CD4-positive, alpha-beta T cell treated with Interferon gamma for 1 hour (primary cell): ENCODE data around the gene SPTBN5.
A peak's percentile ranks its signal among the peaks of the same experiment; 100 is the strongest.

ENCODE experiments used
- DNase-seq: peaks from one replicate; pipeline ENCODE4 v3.0.0-alpha.2; 2020

Gene SPTBN5

DNA sequence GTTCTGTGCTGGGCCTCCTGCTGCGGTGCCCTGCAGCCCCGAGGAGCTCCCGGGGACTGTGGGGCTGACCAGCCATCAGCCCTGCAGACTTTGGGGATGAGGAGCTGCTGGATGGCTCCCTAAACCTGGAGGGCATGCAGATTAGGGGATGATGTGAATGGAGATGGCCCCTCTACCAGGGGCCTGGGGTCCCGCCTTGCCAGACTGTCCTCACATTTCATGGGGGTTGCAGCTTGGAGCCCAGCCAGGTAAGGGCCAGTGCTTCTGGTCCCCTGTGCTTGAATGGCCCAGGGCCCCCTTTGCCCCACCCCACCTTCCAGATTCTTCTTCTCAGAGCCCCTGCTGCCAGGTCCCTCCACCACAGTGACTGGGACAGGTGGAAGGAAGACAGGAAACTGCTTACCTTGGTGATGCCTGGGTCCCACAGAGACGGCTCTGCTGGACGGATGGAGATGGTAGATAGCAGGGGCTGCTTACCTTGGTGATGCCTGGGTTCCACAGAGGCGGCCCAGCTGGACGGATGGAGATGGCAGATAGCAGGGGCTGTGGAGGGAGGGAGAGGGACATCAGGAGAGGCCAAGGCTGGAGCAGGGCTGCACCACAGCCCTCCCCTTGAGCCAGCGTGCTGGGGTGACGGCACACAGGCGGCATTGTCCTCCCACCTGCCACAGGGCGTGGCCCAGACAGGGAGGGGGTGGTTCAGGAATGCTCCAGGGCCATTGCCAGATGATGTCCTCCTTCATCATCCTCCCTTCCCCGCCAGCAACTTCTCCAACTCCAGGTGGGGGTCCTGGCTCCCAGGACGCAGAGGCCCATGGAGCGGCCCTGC is at the start of gene SPTBN5:
Gene SPTBN5, minus strand, starts transcription at position 632 of the 829 bp plus-strand sequence. Its CDS starts 556 bp downstream, at position 76.
- no peak for DNase-seq

DNA sequence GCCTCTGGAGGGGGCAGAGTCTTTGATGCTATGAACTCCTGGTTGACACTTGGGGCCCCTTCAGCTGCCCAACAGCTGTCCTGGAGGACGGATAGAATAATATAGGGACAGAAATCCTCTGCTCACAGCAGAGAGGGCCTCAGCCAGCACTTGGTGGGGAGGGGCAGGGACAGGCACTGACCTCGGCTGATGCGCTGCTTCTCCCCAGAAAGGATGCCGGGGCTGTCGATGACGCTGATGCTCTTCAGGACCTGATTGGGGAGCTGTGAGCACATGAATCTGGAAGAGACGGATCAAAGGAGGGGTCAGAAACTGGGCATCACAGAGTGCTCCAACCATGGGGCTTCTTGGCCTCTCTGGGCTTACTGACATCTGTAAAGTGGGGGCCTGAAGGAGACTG is 49.0 kb upstream of the SPTBN5 start:
- no peak for DNase-seq

DNA sequence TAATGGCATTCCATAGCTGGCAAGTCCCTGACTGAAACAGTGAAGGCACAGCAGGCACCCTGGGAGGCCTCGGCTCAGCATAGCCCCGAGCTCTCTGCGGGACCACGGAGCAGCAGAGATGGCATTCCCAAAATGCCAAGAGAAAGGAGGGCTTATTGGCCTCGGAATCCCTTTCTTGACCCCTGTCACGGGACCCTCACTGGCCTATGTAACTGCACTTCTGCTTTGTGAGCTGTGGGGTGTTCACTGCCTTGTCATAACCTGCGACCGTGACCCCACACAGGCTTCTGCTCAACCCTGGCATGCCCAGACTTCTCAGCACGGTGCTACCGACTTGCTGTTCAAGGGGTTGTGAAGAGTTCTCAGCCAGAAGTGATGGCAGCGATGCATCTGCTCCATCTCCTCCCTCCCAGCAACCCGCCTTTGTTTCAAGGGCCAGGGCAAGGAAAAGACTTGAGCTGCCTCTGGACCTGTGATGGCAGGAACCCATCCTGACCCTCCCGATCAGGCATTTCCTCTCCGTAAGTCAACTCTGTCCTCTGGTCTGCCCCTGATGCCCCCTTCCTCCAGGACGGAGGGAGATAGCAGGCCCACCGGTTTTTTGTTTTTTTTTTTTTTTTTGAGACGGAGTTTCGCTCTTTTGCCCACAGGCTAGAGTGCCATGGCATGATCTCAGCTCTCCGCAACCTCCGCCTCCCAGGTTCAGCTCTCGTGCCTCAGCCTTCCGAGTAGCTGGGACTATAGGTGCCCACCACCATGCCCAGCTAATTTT is 48.0 kb upstream of the SPTBN5 start:
- no peak for DNase-seq

DNA sequence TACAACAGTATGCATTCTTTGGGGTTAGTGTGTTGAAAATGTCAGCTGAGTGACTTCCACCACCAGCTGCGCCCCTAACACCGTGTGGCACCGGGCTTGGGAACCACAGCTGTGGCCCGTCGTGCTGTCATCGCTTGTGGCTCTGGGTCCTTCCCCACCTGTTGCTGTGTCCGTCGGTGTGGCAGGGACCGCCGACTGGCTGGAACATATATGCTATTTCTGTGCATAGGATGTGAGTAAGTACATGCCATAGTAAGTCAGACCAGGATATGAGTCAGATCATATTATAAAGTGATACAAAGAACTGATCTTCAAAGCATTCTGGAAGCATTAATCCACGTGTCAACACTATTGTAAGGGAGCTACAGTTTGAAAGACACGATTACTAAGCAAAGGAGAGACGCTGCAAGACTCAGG is 46.6 kb upstream of the SPTBN5 start:
- DNase-seq = no peak

DNA sequence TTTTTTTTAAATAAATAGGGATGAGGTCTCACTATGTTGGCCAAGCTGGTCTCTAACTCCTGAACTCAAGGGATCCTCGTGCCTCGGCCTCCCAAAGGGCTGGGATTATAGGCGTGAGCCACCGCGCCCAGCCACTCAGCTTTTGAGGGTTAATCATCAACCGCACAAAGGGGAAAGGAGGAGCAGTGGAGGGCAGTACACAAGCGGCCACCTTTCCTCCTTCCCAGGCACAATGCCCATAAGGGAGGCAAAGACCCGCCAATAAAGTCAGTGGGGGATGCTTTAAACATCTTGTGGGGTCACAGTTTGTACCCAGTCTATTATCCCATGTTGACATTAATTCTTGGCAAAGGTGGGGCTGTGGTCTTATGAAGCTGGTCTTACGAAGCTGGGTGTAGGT is 46.1 kb upstream of the SPTBN5 start:
- DNase-seq = no peak

DNA sequence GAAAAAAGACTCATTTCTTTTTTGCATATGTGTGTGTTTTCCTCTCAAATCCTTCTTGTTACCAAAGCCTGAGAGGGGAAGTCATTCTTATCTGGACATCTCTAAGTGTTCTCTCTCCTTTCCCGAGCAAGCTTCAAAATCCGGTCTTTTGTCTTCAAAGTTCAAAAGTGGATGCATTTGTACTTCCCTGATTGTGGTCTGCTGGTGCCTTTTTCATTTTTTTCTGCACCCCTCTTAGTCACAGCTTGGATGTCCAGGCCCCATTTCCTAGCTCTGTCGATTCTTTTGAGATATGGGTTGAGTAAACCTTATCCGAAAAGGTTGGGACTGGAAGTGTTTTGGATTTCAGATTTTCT is 43.7 kb upstream of the SPTBN5 start:
- DNase-seq = no peak

DNA sequence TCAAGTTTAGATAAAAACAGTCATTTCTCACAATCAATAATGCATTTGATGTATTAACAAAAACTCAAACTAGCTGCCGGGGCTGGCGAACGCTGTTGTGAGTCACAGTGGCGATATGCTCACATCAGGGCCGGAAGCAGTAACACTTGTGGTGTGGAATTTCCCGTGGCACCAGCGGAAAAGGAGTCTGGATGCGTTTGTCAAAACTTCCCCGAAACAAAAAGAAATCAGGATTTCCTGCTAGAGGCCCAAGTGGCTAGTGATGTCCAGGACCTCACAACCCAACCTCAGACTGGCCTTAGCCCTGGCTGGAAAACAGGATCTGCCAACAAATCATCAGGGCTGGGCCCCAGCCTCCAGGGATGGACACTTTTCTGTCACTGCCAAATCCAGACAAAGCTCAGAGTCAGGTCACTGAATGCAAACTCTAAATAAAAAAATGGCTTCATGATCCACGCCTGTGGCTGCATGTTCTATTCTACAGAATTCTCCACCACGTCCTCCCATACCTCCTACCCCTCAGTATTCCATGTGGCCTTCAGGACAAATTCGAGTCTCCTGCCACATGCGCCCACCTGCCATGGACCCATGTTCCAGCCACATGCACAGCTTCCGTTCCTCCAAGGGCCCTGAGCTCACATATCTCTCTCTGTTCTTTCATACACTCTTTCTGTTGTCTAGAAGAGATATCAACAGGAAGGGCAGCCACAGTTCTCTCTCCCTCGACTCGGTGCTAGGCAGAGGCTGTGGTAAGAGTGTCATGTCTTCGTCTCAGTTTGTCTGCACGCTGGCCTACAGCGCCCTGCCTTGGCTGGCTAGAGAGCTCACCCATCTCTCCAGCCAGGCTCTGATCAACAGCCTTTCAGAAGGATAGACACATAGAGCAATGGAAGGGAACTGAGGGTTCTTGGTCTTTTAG is 43.1 kb upstream of the SPTBN5 start:
- DNase-seq = peak; percentile 82

DNA sequence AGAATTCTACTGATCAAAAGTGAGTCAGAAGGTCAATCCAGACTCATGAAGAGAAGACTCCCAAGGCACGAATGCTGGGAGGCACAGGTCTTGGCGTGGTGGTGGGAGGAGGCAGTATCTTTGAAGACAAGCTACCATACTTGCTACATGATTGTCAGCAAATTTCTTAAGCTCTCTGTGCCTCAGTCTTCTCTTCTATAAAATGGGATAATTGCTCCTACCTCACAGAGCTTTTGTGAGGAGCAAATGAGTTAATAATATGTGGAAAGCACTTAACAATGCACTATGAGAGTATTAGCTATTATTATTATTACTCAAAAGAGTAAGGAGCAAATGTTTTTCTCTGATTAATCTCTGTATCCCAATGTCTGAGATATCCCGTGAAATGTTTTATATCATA is 42.3 kb upstream of the SPTBN5 start:
- no peak for DNase-seq

DNA sequence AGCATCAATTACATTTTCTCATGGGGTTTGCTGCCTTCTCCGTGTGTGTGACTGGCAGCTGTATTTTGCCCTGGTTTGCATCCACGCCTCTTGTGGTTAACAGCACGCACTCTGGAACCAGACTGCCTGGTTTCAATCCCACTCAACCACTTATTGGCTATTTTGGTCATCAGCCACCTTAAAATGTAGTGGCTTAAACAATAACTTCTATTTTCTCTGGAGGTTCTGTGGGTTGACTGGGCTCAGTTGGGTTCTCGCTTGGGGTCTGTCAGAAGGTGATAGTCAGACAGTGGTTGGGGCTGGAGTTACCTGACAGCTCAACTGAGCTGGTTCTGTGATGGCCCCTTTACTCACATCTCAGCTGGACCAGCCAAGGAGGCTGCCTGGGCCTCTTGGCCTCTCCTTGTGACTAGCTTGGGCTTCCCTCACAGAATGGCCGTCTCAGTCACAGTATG is 41.7 kb upstream of the SPTBN5 start:
- DNase-seq = peak; percentile 12

DNA sequence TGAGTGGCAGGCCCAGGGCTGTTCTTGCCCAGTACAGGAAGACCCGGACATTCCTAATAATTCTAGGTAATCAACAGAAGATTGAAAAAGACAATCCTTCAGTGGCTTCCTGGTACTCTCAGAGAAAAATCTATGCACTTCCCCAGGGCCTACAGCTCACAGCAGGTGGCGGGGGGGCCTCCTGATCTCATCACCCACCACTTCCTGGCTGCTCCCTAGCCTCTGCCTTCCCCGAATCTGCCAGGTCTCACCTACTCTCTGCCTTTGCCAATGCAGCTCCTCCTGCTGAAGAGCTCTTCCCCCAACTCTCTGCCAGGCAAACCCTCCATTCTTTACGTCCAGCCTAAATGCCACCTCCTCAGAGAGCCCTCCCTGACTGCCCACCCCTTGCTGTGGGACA is 41.0 kb upstream of the SPTBN5 start:
- peak; percentile 73 for DNase-seq

DNA sequence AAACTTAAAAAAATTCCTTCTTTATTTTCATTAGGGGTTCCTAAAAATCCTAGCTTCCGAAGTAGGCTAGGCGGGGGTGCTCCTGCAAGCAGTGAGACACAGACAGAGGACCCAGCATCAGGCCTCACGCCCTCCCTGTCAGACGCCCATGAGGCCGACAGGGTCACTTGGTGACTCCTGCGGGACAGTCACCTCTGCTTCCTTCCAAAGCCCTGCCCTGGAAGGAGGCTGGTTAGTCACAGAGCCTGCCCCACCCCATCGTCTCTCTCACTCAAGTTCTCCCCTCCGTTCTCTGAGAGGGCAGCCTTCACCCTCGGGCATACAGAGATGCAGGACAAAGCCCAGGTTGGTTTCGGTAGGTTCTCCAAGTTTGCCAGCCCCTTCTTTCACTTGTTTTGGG is 39.9 kb upstream of the SPTBN5 start:
- no peak for DNase-seq

DNA sequence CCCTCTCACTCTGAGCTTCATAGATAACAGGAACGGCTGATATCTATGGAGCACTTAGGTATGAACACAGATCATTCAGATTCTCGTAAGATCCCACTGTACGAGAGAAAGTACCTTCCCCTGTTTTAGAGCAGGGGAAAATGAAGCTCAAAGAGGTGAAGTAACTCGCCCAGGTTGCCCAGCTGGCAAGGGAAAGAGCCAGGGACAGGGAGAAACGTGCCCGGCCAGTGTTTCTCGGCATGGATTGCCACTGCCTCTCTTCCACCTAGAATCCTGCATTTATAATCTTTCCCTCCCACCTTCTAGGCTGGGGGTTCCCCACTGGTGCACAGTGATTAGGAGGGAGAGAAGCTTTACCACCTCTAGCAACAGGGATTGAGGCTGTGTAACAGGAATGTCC is 39.5 kb upstream of the SPTBN5 start:
- no peak for DNase-seq

DNA sequence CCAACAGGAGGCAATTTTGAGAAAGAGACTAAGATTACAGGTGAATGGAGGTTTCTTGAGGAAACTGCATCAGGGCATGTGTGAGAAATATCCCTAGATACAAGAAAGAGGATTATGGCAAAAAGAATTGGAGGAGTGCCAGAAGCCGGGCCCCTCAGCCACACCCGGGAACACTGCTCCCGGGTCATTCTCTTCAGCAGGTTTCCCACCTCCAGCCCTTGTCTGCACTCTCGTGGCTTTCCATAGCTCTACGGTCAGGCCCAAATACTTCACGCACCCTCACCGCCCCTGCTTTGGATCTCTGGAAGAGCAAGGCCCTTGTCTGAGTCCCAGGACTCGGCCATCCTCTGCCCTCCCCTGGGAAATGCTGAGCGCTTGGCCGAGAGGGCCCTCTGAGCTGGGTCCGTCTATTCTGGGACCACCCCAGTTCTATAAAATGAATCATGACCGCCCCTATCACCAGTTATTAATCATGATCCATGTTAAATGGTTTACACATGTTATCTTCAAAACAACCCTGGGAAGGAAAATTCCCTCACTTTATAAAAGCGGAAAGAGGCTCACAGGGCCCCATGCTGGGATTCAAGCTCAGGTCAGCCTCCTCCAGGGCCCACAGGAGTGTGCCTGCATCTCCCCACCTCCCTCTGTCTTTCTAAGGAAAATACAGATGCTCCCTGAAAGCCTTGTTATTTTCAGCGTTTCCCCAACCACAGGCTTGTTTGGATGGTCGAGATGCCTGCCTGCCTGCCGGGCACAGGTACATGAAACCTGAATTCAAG is 38.8 kb upstream of the SPTBN5 start:
- no peak for DNase-seq

DNA sequence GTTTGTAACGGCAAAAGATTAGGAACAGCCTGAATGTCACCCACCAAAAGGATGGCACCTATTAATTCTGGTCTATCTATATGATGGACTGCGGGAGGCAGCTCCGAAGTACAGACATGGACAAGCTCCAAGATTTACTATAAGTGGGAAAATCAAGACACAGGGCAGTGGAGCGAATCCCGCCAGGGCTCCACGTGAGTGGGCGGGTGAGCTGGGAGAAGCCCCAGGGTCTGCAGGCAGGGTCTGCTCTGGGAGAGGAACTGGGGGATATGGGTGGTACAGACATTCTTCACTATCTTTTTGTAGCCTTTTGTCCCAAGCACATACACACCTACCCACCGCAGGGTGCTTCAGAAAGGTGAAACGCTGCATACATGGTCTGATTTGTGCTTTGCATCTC is 38.2 kb upstream of the SPTBN5 start:
- DNase-seq = no peak

DNA sequence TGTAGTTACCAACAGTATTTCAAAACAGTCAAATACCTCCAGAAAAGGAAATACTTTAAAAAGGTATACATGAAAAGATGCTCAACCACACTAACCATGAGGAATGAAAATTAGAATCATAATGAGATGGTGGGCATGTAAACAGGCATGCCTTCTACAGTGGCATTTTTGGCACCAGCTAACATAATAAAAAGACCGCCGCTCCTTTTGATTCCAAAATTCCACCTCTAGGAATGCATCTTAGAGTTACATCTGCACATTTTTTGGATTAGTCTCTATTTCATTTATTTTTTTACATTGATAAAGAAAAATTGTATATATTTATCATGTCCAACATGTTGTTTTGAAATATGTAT is 37.0 kb upstream of the SPTBN5 start:
- DNase-seq = no peak

DNA sequence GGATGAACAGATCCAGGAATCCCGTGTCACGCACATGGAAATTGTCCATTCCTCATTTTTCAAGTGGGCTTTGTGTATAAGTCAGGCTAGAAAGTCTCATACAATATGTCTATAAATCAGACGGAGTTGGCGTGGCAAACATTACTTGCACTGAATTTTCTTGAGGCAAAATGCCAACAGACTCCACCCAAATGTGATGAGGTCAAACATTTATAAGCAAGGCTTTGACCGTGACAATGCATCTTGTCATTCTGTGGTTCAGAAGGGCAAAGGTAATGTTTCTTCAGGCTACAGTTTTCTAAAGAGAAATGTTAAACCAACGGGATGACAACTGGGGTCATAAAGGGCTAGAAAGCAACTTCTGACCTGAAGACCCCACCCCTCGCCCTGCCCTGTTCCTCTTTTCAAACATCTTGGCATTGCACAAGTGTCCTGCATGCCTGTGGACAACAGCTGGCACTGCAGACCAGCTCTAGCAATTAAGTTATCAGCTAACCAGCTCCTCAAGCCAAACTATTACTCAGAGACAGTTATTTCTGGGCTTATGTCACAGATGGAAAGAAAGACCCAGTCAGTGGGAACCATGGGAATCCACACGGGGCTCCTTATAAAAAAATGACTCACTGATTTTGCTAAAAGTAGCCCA is 36.5 kb upstream of the SPTBN5 start:
- DNase-seq = peak; percentile 64

DNA sequence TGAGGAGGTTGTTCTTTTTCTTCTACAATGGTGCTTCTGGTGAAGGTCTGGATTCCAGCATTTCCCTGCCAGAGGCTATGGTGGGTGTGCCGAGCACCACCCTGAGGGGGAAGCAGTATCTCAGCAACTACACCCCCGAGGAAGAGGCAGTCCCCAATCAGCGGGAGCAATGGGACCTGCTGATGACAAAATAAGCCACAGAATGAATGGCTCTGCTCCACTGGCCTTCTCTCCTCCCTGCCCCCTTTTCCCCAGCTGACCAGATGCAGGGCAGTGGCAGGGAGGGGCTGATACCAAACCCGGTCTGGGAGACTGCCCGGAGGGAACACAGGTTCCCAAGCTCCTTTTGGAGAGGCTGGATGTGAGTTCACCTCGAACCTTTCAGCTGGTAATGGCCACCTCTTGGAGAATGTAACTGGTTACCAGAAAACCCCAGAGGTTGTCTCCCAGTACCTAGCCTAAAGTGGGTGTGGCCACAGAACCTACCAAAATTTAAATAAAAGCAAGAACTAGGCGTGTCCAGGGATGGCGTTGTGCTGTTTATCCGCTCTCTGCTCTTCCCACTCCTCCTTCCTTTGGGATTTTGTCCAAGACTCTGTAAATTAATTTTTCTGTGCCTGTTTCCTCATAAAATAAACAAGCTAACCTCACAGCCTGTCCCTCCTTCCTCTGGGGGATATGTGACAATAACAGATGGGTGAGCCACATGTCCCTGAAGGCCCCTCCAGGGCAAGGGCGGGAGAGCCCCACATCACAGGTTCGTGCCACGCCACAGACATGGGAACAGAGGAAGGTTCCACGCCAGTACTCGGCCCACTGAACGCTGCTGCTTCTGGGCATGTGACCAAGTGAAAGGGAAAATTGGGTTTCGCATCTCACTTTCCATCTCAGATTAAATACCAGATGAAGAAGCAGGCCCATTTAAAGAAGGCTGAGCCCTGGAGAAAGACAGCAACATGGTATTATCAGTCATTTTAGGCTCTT is 35.1 kb upstream of the SPTBN5 start:
- peak; percentile 65 for DNase-seq

DNA sequence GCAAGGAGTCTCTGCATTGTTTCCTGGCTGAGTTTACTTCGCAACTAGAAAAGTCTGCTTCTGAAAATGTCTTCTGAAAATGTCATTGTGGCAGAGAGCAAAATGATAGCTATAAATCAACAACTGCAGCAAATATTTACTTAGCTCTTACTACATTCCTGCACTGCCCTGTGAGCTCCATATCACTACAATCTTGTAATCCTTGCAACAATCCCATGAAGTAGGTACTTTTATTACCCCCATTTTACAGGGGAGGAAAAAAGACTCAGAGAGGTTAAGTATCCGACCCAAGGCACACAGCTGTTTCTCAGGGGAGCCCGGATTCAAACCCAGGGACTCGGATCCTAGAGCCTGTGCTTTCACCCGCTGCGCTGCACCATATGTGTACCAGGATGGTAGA is 34.2 kb upstream of the SPTBN5 start:
- no peak for DNase-seq

DNA sequence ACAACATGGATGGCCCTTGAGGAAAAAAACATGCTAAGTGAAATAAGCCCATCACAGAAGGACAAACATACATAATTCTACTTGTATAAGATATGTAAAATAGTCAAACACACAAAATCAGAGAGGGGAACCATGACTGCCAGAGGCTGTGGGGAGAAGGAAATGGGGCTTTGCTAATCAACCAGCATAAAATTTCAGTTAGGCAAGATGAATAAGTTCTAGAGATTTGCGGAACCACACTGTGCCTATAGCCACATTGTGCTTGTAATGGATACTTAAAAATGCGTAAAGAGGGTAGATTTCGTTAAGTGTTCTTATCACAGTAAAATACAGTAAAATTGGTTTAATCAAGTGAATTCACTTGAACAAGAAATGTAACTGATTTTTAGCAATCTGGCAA is 33.7 kb upstream of the SPTBN5 start:
- no peak for DNase-seq

DNA sequence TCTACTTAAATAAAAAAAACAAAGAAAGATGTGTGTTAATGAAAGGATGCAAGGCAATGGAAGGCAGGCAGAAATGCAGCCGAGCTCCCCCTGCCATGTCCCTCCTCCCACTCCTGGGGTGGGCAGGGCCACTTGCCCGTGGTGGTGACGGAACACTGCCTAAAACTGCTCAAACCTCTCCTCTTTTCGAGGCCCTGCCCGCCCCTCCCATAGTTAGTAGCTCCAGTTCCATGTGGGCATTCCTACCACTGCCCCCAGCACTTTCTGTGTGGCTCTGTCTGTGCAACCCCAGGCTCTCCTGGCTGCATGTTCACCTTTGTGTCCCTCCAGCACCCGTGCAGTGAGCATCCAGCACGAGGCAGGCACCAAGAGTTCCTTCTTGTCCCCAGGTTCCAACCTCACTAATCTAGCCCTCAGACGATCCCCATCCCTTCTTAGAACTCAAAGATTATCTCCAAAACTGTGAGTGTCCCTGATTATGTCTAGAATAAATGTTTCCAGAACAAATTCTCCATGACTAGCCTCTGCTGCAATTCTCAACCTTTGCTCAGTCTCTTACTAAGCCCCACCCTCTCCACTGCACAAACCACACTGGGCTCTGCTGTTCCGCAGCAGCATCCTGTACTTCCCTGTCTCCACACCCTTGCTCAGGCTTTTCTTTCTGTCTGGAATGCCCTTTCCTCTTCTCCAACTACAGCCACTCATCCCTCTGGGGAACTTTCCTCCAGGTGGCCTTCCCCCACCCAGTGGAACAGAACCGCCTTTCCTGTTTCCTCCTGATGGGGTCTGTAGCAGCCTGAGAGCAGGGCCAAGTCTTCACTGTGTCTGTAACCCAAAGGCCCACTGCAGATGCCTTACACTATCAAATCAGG is 32.6 kb upstream of the SPTBN5 start:
- DNase-seq = no peak
